ENCODE measurements around the gene PABPN1L. TPM values are rescaled to one million over a fixed set of nuclear protein-coding genes. Genes with fewer than 3 reads are reported as not detected.
"Not testable (repeated sequence)": the region's sequence is repeated elsewhere in the genome, so short reads cannot be mapped to it uniquely, and the experiment has no call there.

PABPN1L gene
- total RNA-seq, 2 experiments from 2014 or later, result not detected

GRCh38 chr16:88894681-88895300 lies 28.3 kb upstream of the PABPN1L start:
- H3K27me3 ChIP-seq (ENCODE audit: control insufficient read depth in 1 of 2, insufficient read depth in 2 of 2, low read length in 2 of 2), result no peaks in the 10 kb centered on the region
- H3K27me3 Mint-ChIP-seq, result no peaks in the 10 kb centered on the region
- intact Hi-C loops (cut with DNase I, micrococcal nuclease), result no loop called here
- H3K4me3 Mint-ChIP-seq, result no peak overlapping the region
- H3K36me3 ChIP-seq (ENCODE audit: insufficient read depth, low read length), result no peaks in the 10 kb centered on the region
- H3K27ac Mint-ChIP-seq, result no peak overlapping the region
- H3K4me1 Mint-ChIP-seq (ENCODE audit: low read depth), result no peaks in the 10 kb centered on the region
- CTCF ChIA-PET, result no interaction called here
- ATAC-seq (ENCODE audit: poor library complexity), result no peak
- H3K9me3 ChIP-seq (ENCODE audit: control insufficient read depth in 1 of 2, insufficient read depth in 1 of 2, low read length in 2 of 2), result no peaks in the 10 kb centered on the region
- TF ChIP-seq CTCF (IDR thresholded peaks at IDR 0.05), result no peak
- POLR2A ChIA-PET, result no interaction called here
- no peaks in the 10 kb centered on the region for H3K9me3 Mint-ChIP-seq
- H3K36me3 Mint-ChIP-seq (ENCODE audit: low read depth), result no peaks in the 10 kb centered on the region
- H3K27ac ChIP-seq (ENCODE audit: low read depth in 1 of 2, low read length in 2 of 2), result no peak overlapping the region
- H3K4me3 ChIP-seq (ENCODE audit: low read length), result no peak overlapping the region
- no peak for DNase-seq
- H3K4me1 ChIP-seq (ENCODE audit: insufficient read depth, low read length), result no peaks in the 10 kb centered on the region

- H3K4me3 Mint-ChIP-seq; H3K27me3 ChIP-seq (ENCODE audit: control insufficient read depth in 1 of 2, insufficient read depth in 2 of 2, low read length in 2 of 2); ATAC-seq (ENCODE audit: poor library complexity); H3K4me1 Mint-ChIP-seq (ENCODE audit: low read depth); DNase-seq; H3K4me1 ChIP-seq (ENCODE audit: insufficient read depth, low read length); H3K36me3 ChIP-seq (ENCODE audit: insufficient read depth, low read length); H3K4me3 ChIP-seq (ENCODE audit: low read length); H3K27me3 Mint-ChIP-seq; H3K9me3 Mint-ChIP-seq; intact Hi-C loops (cut with DNase I, micrococcal nuclease); POLR2A ChIA-PET; H3K27ac ChIP-seq (ENCODE audit: low read depth in 1 of 2, low read length in 2 of 2); H3K27ac Mint-ChIP-seq; CTCF ChIA-PET; H3K9me3 ChIP-seq (ENCODE audit: control insufficient read depth in 1 of 2, insufficient read depth in 1 of 2, low read length in 2 of 2); H3K36me3 Mint-ChIP-seq (ENCODE audit: low read depth): not testable (repeated sequence)
Observed at GRCh38 chr16:88894266-88894665, 27.8 kb upstream of the PABPN1L start.

- no peaks in the 10 kb centered on the region for H3K9me3 ChIP-seq (ENCODE audit: control insufficient read depth in 1 of 2, insufficient read depth in 1 of 2, low read length in 2 of 2)
- no peak for TF ChIP-seq CTCF (IDR thresholded peaks at IDR 0.05)
- Mint-ChIP-seq H3K9me3 (no peaks in the 10 kb centered on the region), H3K27me3 (no peaks in the 10 kb centered on the region), H3K36me3 (ENCODE audit: low read depth) (no peaks in the 10 kb centered on the region), H3K4me3 (no peak overlapping the region), H3K27ac (no peak overlapping the region), H3K4me1 (ENCODE audit: low read depth) (no peaks in the 10 kb centered on the region)
- no peak overlapping the region for H3K27ac ChIP-seq (ENCODE audit: low read depth in 1 of 2, low read length in 2 of 2)
- DNase-seq (no peak), ATAC-seq (ENCODE audit: poor library complexity) (no peak)
- no peaks in the 10 kb centered on the region for H3K36me3 ChIP-seq (ENCODE audit: insufficient read depth, low read length)
- H3K27me3 ChIP-seq (ENCODE audit: control insufficient read depth in 1 of 2, insufficient read depth in 2 of 2, low read length in 2 of 2), result no peaks in the 10 kb centered on the region
- no peak overlapping the region for H3K4me3 ChIP-seq (ENCODE audit: low read length)
- ChIA-PET CTCF (no interaction called here), POLR2A (no interaction called here)
- H3K4me1 ChIP-seq (ENCODE audit: insufficient read depth, low read length), result no peaks in the 10 kb centered on the region
- intact Hi-C loops (cut with DNase I, micrococcal nuclease), result no loop called here
Observed at GRCh38 chr16:88893127-88893968, 26.9 kb upstream of the PABPN1L start.

All from CD4-positive, alpha-beta T cell (primary cell).